GM23338 (cell line): ENCODE data around the gene NFKB2.

ENCODE experiments used
- CREB1 ChIP-seq: fragments of 250-450 bp; sonication (Bioruptor Pico); IDR thresholded peaks from 2 replicates; pipeline ENCODE4 v1.5.0; 2020; ENCODE audit warnings: low read depth, mild to moderate bottlenecking, moderate library complexity
- ETS1 ChIP-seq: IDR thresholded peaks from 2 replicates; pipeline ENCODE4 v1.6.1; 2016; ENCODE audit warnings: antibody characterized with exemption
- EZH2 ChIP-seq: fragments of 200-600 bp; sonication (generic); IDR thresholded peaks from one replicate; pipeline ENCODE4 v1.8.0; 2017; ENCODE audit warnings: antibody characterized with exemption, mild to moderate bottlenecking, low read depth; ENCODE audit not compliant: unreplicated experiment
- EZH2phosphoT487 ChIP-seq: fragments of 200-600 bp; sonication (generic); IDR thresholded peaks from one replicate; pipeline ENCODE4 v1.8.1; 2018; ENCODE audit warnings: antibody characterized with exemption; ENCODE audit not compliant: unreplicated experiment
- NANOG ChIP-seq: IDR thresholded peaks from 2 replicates; pipeline ENCODE4 v1.6.1; 2016; ENCODE audit warnings: antibody characterized with exemption, borderline replicate concordance
- POLR2AphosphoS5 ChIP-seq: IDR thresholded peaks from 2 replicates; pipeline ENCODE4 v1.6.1; 2016; ENCODE audit warnings: antibody characterized with exemption, low read depth
- REST ChIP-seq: IDR thresholded peaks from one replicate; pipeline ENCODE4 v1.6.1; 2018; ENCODE audit warnings: antibody characterized with exemption; ENCODE audit not compliant: unreplicated experiment
- STAT1 ChIP-seq: IDR thresholded peaks from one replicate; pipeline ENCODE4 v1.6.1; 2016; ENCODE audit warnings: antibody characterized with exemption; ENCODE audit not compliant: unreplicated experiment
- ZNF331 ChIP-seq: fragments of 250-450 bp; sonication (Bioruptor Pico); IDR thresholded peaks from 2 replicates; pipeline ENCODE4 v1.5.0; 2020; ENCODE audit warnings: low read depth, mild to moderate bottlenecking, moderate library complexity
- TF ChIP-seq, protein P1 (sequence below), 2 experiments: fragments of 200-600 bp in 1 of 2; sonication (generic) in 1 of 2; conservative IDR thresholded peaks; 2 replicates each; pipeline versions ENCODE4 v1.5.1 to v1.6.1; 2016 to 2017; ENCODE audit warnings: antibody characterized with exemption in 2 of 2, low read depth in 2 of 2, mild to moderate bottlenecking in 2 of 2, moderate library complexity in 1 of 2

DNA sequence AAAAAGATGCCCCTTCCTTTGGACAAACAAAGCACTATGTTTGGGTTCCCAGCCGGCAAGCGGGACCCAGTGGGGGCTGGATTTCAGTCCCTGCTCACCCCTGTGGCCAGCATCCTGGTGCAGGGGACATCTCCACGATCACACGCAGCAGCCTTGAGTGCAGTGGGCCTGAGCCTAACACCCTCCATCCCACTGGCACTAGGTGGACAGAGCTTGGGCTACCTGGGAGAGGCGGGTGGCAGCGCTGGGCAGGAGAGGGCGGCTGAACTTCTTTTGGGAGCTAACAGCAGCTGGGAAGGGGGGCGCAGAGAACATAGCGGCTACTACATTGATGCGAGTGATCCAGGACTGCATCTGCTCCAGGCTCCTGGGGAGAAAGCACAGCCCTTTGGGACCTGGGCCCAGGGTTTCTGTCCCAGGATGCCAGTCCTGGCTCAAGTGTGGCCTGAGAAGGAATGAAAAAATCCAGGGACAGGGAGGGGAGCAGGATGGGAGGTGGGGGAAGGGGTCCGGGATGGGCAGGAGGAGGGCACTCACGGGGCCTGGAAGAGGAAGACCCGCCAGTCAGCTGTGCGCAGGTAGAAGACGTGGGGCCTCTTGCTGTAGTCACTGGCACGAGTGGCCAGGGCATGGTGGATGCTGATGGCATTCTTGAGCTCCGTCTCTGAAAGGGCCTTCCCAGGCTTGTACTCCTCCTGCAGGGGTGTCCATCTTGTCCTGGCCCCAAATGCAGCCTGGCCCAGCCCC is 9.0 kb downstream of the NFKB2 start:
- TF ChIP-seq REST, result no peak
- TF ChIP-seq, protein P1, sequence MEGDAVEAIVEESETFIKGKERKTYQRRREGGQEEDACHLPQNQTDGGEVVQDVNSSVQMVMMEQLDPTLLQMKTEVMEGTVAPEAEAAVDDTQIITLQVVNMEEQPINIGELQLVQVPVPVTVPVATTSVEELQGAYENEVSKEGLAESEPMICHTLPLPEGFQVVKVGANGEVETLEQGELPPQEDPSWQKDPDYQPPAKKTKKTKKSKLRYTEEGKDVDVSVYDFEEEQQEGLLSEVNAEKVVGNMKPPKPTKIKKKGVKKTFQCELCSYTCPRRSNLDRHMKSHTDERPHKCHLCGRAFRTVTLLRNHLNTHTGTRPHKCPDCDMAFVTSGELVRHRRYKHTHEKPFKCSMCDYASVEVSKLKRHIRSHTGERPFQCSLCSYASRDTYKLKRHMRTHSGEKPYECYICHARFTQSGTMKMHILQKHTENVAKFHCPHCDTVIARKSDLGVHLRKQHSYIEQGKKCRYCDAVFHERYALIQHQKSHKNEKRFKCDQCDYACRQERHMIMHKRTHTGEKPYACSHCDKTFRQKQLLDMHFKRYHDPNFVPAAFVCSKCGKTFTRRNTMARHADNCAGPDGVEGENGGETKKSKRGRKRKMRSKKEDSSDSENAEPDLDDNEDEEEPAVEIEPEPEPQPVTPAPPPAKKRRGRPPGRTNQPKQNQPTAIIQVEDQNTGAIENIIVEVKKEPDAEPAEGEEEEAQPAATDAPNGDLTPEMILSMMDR (conservative IDR thresholded peaks at IDR 0.05; ENCODE audit: low read depth in 2 of 2), result no peak
- no peak for TF ChIP-seq EZH2phosphoT487
- no peak for TF ChIP-seq ETS1
- TF ChIP-seq POLR2AphosphoS5, result no peak
- no peak for TF ChIP-seq STAT1
- no peak for TF ChIP-seq CREB1
- TF ChIP-seq EZH2, result no peak
- no peak for TF ChIP-seq ZNF331 (CRISPR knock-in tag)
- no peak for TF ChIP-seq NANOG
